Lung (tissue), 12 donors: Measurements from ENCODE around the gene ZFP36L2. TPM values are rescaled to one million over a fixed set of nuclear protein-coding genes. Genes with fewer than 3 reads are reported as not detected.

ENCODE experiments used
- ATAC-seq: fragments of 200-7000 bp; cut with Tn5 transposase; one replicate; pipeline ENCODE4 v1.9.1; 2020; ENCODE audit warnings: moderate number of reproducible peaks; ENCODE audit not compliant: insufficient read depth, low FRiP score
- DNase-seq, 3 donors: peaks; one replicate each; pipeline ENCODE4 v3.0.0-alpha.2; 2013 to 2017
- H3K27ac ChIP-seq, 2 donors: one replicate each; pipeline ENCODE4 v1.5.1; 2013; ENCODE audit warnings: mild to moderate bottlenecking in 2 of 2, moderate library complexity in 2 of 2, control low read depth in 1 of 2, inconsistent platforms in 1 of 2, low read depth in 1 of 2, low read length in 1 of 2
- H3K27me3 ChIP-seq, 3 donors: one replicate each; pipeline ENCODE4 v1.5.1; 2013; ENCODE audit warnings: low read length in 2 of 3; ENCODE audit not compliant: control insufficient read depth in 3 of 3, insufficient read depth in 3 of 3
- H3K36me3 ChIP-seq, 4 donors: one replicate each; pipeline ENCODE4 v1.5.1; 2013; ENCODE audit warnings: low read length in 4 of 4, mild to moderate bottlenecking in 1 of 4, moderate library complexity in 1 of 4; ENCODE audit not compliant: control insufficient read depth in 4 of 4, insufficient read depth in 4 of 4
- H3K4me1 ChIP-seq, 5 donors: one replicate each; pipeline ENCODE4 v1.5.1; 2013; ENCODE audit warnings: low read length in 5 of 5, mild to moderate bottlenecking in 2 of 5, moderate library complexity in 1 of 5; ENCODE audit not compliant: control insufficient read depth in 5 of 5, insufficient read depth in 5 of 5
- H3K4me3 ChIP-seq: one replicate; pipeline ENCODE4 v1.5.1; 2013; ENCODE audit warnings: mild to moderate bottlenecking, control low read depth, moderate library complexity
- H3K9ac ChIP-seq, 2 donors: one replicate each; pipeline ENCODE4 v1.5.1; 2013; ENCODE audit warnings: low read length in 2 of 2, control low read depth in 1 of 2; ENCODE audit not compliant: insufficient read depth in 1 of 2
- H3K9me3 ChIP-seq, 4 donors: one replicate each; pipeline ENCODE4 v1.5.1; 2013; ENCODE audit warnings: low read length in 3 of 4, mild to moderate bottlenecking in 1 of 4, moderate library complexity in 1 of 4; ENCODE audit not compliant: control insufficient read depth in 4 of 4, insufficient read depth in 3 of 4
- CTCF ChIP-seq: IDR thresholded peaks from 2 replicates; pipeline ENCODE4 v1.5.1; 2012; ENCODE audit warnings: mild to moderate bottlenecking; ENCODE audit errors: control extremely low read depth, extremely low read depth
- WGBS, 2 donors: extraction: QIAGEN DNeasy Blood & Tissue Kit; methylation state at CpG; one replicate each; pipeline ENCODE4 v1.1.7; 2013; 5-methylcytosine and 5-hydroxymethylcytosine counted together
- polyA plus RNA-seq, 2 donors: library from polyadenylated mRNA; stranded (reverse); fragments of 200-250 nt; gene quantifications; one replicate each; pipeline ENCODE4 v1.2.1, GENCODE V29; 2013
- total RNA-seq, 2 donors: library from RNA; depleted of rRNA in 1 of 2; stranded (reverse); fragments of >200 nt in 1 of 2; gene quantifications; one replicate each; pipeline ENCODE4 v1.2.1, GENCODE V29; 2014 to 2021
- donor health status: control.
- donor health status: control.
- donor health status: Bipolar disorder and iron deficiency.
- donor health status: healthy.
- donor health status: DM: yes; HTN: yes; CAD: no.

ZFP36L2 gene
- total and polyA plus RNA-seq, 4 donors = 38.3 to 110 (median 66.6) TPM

GRCh38 chr2:43185146-43185545 is 41.3 kb downstream of the ZFP36L2 start:
- Histone ChIP-seq H3K4me3 (no peak overlapping the region), H3K9me3 (no peaks in the 10 kb centered on the region), H3K9ac (no peak overlapping the region), H3K4me1 (peaks cover 0 to 17% (median 4%) of the 10 kb centered on the region in 5 donors), H3K36me3 (no peaks in the 10 kb centered on the region), H3K27ac (no peak overlapping the region), H3K27me3 (no peaks in the 10 kb centered on the region)
- DNase-seq (no peak), ATAC-seq (no peak)
- TF ChIP-seq CTCF = no peak
- 80 to 82% methylated on average over 4 of the region's 4 CpGs for WGBS, 2 donors

GRCh38 chr2:43184339-43184895 is 42.0 kb downstream of the ZFP36L2 start:
- H3K27me3 ChIP-seq = no peaks in the 10 kb centered on the region
- ATAC-seq = no peak
- 84 to 88% methylated on average over 12 of the region's 12 CpGs for WGBS, 2 donors
- no peak overlapping the region for H3K4me3 ChIP-seq
- DNase-seq = no peak
- H3K36me3 ChIP-seq = no peaks in the 10 kb centered on the region
- H3K9ac ChIP-seq = no peak overlapping the region
- H3K9me3 ChIP-seq = no peaks in the 10 kb centered on the region
- TF ChIP-seq CTCF = no peak
- no peak overlapping the region for H3K27ac ChIP-seq
- H3K4me1 ChIP-seq = peaks cover 0 to 19% (median 5%) of the 10 kb centered on the region in 5 donors

GRCh38 chr2:43183743-43184142 is 42.7 kb downstream of the ZFP36L2 start:
- WGBS, 2 donors = 73 to 84% methylated on average over 5 of the region's 5 CpGs
- TF ChIP-seq CTCF = no peak

GRCh38 chr2:43180897-43181296 is 45.5 kb downstream of the ZFP36L2 start:
- Histone ChIP-seq H3K4me3 (no peak overlapping the region), H3K9ac (no peak overlapping the region), H3K4me1 (peaks cover 0 to 18% (median 10%) of the 10 kb centered on the region in 5 donors), H3K27ac (no peak overlapping the region), H3K9me3 (no peaks in the 10 kb centered on the region), H3K27me3 (no peaks in the 10 kb centered on the region), H3K36me3 (no peaks in the 10 kb centered on the region)
- DNase-seq (no peak), ATAC-seq (no peak)
- 96 to 98% methylated on average over 8 of the region's 8 CpGs for WGBS, 2 donors
- TF ChIP-seq CTCF = no peak

More at GRCh38 chr2:43183743-43184142, 42.7 kb downstream of the ZFP36L2 start:
- no peaks in the 10 kb centered on the region for H3K27me3 ChIP-seq
- no peak overlapping the region for H3K27ac ChIP-seq
- peaks cover 0 to 26% (median 7%) of the 10 kb centered on the region in 5 donors for H3K4me1 ChIP-seq
- no peak for ATAC-seq
- no peaks in the 10 kb centered on the region for H3K36me3 ChIP-seq
- no peak overlapping the region for H3K4me3 ChIP-seq
- no peak for DNase-seq
- no peak overlapping the region for H3K9ac ChIP-seq
- H3K9me3 ChIP-seq = no peaks in the 10 kb centered on the region
